ENCODE results near the gene MORN2. TPM values are rescaled to one million over a fixed set of nuclear protein-coding genes. Genes with fewer than 3 reads are reported as not detected.

MORN2 gene
- total and polyA plus RNA-seq, 2 of the 13 experiments (the other 11 are each of a cell fraction or from before 2014, with no cell fraction given): 7.0 to 28.0 TPM

DNA sequence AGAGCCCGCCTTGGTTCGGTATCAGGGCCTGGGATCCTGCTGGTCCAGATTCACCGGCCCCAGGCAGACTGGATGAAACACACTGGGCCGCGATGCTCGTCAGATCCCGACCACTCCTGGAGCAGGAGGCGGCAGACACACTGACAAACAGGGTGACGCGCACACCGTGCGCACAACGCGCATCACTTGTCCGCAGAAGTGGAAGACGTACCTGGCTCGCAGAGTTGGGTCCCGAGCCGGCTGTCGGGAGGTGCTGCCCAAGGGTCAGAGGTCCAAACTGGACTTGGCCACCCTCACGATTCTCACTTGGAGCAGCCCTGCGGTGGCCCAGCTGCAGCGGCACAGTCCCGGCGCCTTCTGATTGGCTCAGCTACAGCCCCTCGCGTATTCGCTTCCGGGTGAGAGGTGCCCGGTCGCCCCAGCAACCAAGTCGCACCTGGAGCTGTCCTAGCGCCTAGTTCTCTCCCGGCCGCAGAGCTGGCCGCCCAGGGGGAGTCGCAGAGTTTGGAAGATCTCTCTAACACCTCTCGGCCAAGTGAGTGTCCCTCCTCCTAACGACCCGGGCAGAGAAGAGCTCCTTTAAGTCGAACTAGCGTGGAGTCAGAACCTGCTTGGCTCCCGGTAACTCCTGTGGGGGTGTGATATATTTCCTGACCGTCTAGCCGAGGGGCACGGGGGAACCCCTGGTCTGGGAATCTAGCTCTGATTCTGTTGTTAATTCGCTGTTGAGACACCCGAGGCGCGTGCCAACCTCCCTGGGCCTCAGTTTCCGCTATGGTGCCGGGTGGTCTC lies at the start of gene MORN2, which contains the start of gene DHX57 (continued):
- TF ChIP-seq, protein P1, sequence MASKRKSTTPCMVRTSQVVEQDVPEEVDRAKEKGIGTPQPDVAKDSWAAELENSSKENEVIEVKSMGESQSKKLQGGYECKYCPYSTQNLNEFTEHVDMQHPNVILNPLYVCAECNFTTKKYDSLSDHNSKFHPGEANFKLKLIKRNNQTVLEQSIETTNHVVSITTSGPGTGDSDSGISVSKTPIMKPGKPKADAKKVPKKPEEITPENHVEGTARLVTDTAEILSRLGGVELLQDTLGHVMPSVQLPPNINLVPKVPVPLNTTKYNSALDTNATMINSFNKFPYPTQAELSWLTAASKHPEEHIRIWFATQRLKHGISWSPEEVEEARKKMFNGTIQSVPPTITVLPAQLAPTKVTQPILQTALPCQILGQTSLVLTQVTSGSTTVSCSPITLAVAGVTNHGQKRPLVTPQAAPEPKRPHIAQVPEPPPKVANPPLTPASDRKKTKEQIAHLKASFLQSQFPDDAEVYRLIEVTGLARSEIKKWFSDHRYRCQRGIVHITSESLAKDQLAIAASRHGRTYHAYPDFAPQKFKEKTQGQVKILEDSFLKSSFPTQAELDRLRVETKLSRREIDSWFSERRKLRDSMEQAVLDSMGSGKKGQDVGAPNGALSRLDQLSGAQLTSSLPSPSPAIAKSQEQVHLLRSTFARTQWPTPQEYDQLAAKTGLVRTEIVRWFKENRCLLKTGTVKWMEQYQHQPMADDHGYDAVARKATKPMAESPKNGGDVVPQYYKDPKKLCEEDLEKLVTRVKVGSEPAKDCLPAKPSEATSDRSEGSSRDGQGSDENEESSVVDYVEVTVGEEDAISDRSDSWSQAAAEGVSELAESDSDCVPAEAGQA (IDR thresholded peaks at IDR 0.05; ENCODE audit: low read depth): no peak; the same call in 1 of the 2 replicates
- TF ChIP-seq, protein P1 (CRISPR knock-in tag; IDR thresholded peaks at IDR 0.05; ENCODE audit: borderline replicate concordance): no peak
- TF ChIP-seq, protein P2, sequence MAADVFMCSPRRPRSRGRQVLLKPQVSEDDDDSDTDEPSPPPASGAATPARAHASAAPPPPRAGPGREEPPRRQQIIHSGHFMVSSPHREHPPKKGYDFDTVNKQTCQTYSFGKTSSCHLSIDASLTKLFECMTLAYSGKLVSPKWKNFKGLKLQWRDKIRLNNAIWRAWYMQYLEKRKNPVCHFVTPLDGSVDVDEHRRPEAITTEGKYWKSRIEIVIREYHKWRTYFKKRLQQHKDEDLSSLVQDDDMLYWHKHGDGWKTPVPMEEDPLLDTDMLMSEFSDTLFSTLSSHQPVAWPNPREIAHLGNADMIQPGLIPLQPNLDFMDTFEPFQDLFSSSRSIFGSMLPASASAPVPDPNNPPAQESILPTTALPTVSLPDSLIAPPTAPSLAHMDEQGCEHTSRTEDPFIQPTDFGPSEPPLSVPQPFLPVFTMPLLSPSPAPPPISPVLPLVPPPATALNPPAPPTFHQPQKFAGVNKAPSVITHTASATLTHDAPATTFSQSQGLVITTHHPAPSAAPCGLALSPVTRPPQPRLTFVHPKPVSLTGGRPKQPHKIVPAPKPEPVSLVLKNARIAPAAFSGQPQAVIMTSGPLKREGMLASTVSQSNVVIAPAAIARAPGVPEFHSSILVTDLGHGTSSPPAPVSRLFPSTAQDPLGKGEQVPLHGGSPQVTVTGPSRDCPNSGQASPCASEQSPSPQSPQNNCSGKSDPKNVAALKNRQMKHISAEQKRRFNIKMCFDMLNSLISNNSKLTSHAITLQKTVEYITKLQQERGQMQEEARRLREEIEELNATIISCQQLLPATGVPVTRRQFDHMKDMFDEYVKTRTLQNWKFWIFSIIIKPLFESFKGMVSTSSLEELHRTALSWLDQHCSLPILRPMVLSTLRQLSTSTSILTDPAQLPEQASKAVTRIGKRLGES (CRISPR knock-in tag; IDR thresholded peaks at IDR 0.05; ENCODE audit: borderline replicate concordance): no peak
- TF ChIP-seq EEA1 (CRISPR knock-in tag; IDR thresholded peaks at IDR 0.05; ENCODE audit: borderline replicate concordance) (peak; percentile 79; the same call in 1 of the 2 replicates), ZNF326 (CRISPR knock-in tag; IDR thresholded peaks at IDR 0.05; ENCODE audit: borderline replicate concordance) (no peak), NR2F1 (CRISPR knock-in tag; IDR thresholded peaks at IDR 0.05) (peak; percentile 5 to 59; a peak in 1 of 4 replicates), TOE1 (CRISPR knock-in tag; IDR thresholded peaks at IDR 0.05) (peak; percentile 63; the same call in 1 of the 2 replicates), ZNF567 (CRISPR knock-in tag; IDR thresholded peaks at IDR 0.05; ENCODE audit: borderline replicate concordance) (peak; percentile 91; the same call in 1 of the 2 replicates), DPF2 (CRISPR knock-in tag; IDR thresholded peaks at IDR 0.05; ENCODE audit: borderline replicate concordance, low read depth) (no peak)
- TF ChIP-seq, protein P3, sequence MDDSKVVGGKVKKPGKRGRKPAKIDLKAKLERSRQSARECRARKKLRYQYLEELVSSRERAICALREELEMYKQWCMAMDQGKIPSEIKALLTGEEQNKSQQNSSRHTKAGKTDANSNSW (CRISPR knock-in tag; IDR thresholded peaks at IDR 0.05; ENCODE audit: borderline replicate concordance): no peak; the same call in 1 of the 2 replicates
- TF ChIP-seq, protein P4, sequence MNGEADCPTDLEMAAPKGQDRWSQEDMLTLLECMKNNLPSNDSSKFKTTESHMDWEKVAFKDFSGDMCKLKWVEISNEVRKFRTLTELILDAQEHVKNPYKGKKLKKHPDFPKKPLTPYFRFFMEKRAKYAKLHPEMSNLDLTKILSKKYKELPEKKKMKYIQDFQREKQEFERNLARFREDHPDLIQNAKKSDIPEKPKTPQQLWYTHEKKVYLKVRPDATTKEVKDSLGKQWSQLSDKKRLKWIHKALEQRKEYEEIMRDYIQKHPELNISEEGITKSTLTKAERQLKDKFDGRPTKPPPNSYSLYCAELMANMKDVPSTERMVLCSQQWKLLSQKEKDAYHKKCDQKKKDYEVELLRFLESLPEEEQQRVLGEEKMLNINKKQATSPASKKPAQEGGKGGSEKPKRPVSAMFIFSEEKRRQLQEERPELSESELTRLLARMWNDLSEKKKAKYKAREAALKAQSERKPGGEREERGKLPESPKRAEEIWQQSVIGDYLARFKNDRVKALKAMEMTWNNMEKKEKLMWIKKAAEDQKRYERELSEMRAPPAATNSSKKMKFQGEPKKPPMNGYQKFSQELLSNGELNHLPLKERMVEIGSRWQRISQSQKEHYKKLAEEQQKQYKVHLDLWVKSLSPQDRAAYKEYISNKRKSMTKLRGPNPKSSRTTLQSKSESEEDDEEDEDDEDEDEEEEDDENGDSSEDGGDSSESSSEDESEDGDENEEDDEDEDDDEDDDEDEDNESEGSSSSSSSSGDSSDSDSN (CRISPR knock-in tag; IDR thresholded peaks at IDR 0.05): peak; percentile 95
- TF ChIP-seq, protein P5, sequence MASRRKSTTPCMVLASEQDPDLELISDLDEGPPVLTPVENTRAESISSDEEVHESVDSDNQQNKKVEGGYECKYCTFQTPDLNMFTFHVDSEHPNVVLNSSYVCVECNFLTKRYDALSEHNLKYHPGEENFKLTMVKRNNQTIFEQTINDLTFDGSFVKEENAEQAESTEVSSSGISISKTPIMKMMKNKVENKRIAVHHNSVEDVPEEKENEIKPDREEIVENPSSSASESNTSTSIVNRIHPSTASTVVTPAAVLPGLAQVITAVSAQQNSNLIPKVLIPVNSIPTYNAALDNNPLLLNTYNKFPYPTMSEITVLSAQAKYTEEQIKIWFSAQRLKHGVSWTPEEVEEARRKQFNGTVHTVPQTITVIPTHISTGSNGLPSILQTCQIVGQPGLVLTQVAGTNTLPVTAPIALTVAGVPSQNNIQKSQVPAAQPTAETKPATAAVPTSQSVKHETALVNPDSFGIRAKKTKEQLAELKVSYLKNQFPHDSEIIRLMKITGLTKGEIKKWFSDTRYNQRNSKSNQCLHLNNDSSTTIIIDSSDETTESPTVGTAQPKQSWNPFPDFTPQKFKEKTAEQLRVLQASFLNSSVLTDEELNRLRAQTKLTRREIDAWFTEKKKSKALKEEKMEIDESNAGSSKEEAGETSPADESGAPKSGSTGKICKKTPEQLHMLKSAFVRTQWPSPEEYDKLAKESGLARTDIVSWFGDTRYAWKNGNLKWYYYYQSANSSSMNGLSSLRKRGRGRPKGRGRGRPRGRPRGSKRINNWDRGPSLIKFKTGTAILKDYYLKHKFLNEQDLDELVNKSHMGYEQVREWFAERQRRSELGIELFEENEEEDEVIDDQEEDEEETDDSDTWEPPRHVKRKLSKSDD (CRISPR knock-in tag; IDR thresholded peaks at IDR 0.05; ENCODE audit: low read depth): 0 out of 2 replicates have a peak, but pooled peaks have one; percentile 29
